Heart left ventricle (tissue), 16 donors: ENCODE measurements around the gene TNK2. TPM values are rescaled to one million over a fixed set of nuclear protein-coding genes. Genes with fewer than 3 reads are reported as not detected.
A peak's percentile ranks its signal among the peaks of the same experiment; 100 is the strongest.
"Not testable (repeated sequence)": the region's sequence is repeated elsewhere in the genome, so short reads cannot be mapped to it uniquely, and the experiment has no call there.

Source experiments
- ATAC-seq, 4 donors: fragments of 200-7000 bp; cut with Tn5 transposase; one replicate each; pipeline ENCODE4 v1.9.1; 2020 to 2022; ENCODE audit warnings: moderate library complexity in 4 of 4, mild to moderate bottlenecking in 3 of 4, moderate number of reproducible peaks in 1 of 4
- DNase-seq, 5 donors: peaks; one replicate each; pipeline ENCODE4 v3.0.0-alpha.2; 2020
- H3K27ac ChIP-seq, 12 donors: fragments of 200-600 bp; sonication (generic) in 4 of 12; one replicate each; pipeline versions ENCODE4 v1.5.0 to v1.8.0; 2016 to 2022; ENCODE audit warnings: mild to moderate bottlenecking in 2 of 12
- H3K27me3 ChIP-seq, 9 donors: fragments of 200-600 bp; sonication (generic) in 2 of 9; one replicate each; pipeline versions ENCODE4 v1.5.1 to v1.8.0; 2016 to 2022; ENCODE audit warnings: mild to moderate bottlenecking in 3 of 9
- H3K36me3 ChIP-seq, 9 donors: fragments of 200-600 bp; sonication (generic) in 2 of 9; one replicate each; pipeline versions ENCODE4 v1.5.0 to v1.8.0; 2018 to 2022; ENCODE audit warnings: mild to moderate bottlenecking in 2 of 9
- H3K4me1 ChIP-seq, 12 donors: fragments of 200-600 bp; sonication (generic) in 4 of 12; one replicate each; pipeline versions ENCODE4 v1.5.0 to v1.8.0; 2016 to 2022; ENCODE audit warnings: mild to moderate bottlenecking in 3 of 12
- H3K4me3 ChIP-seq, 12 donors: fragments of 200-600 bp; sonication (generic) in 4 of 12; one replicate each; pipeline versions ENCODE4 v1.5.0 to v1.8.0; 2017 to 2022; ENCODE audit warnings: mild to moderate bottlenecking in 9 of 12, moderate library complexity in 4 of 12
- H3K9me3 ChIP-seq, 12 donors: fragments of 200-600 bp; sonication (generic) in 4 of 12; one replicate each; pipeline versions ENCODE4 v1.5.0 to v1.8.0; 2016 to 2022; ENCODE audit warnings: mild to moderate bottlenecking in 1 of 12
- POLR2A ChIP-seq, 2 donors: fragments of 450-650 bp; IDR thresholded peaks; one replicate each; pipeline ENCODE4 v1.6.1; 2017; ENCODE audit warnings: antibody characterized with exemption in 2 of 2, mild to moderate bottlenecking in 2 of 2, moderate library complexity in 2 of 2
- WGBS, 4 donors: extraction: QIAGEN DNeasy Blood & Tissue Kit in 2 of 4; methylation state at CpG; one replicate each; pipeline versions ENCODE4 v1.1.5 to v1.1.7; 2013 to 2018; 5-methylcytosine and 5-hydroxymethylcytosine counted together
- intact Hi-C, 10 donors: fragments of 100-400 bp; cut with DNase I; formaldehyde crosslinking; loops; one replicate each; pipeline versions ENCODE4 v1.11.1 to v1.14.2; 2022
- polyA plus RNA-seq, 2 donors: library from polyadenylated mRNA; stranded (reverse); fragments of 200-250 nt; gene quantifications; one replicate each; pipeline ENCODE4 v1.2.3, GENCODE V29; 2013
- total RNA-seq, 9 donors: library from RNA; depleted of rRNA in 2 of 9; stranded (reverse); fragments of >200 nt in 2 of 9; fragmentation: NEBNext Ultra II Directional in 3 of 9; extraction: Animal tissue kit (Norgen Biotek cat#: 25700) in 3 of 9; gene quantifications; one replicate each; pipeline versions ENCODE4 v1.1.0 to v1.2.4, GENCODE V29; 2016 to 2023
- TF ChIP-seq, protein P1 (sequence below), 12 donors: fragments of 200-600 bp; sonication (generic) in 4 of 12; IDR thresholded peaks; one replicate each; pipeline versions ENCODE4 v1.5.0 to v1.8.0; 2018 to 2022; ENCODE audit warnings: antibody characterized with exemption in 12 of 12, mild to moderate bottlenecking in 5 of 12
- donor health status: ischemic (EF 13 %, LVEDD 7.1; RV severe dilation, severe dysfunction).
- donor health status: healthy with polysubstance abuse.
- donor health status: DM: no; HTN: yes; CAD: no.
- donor health status: DM: no; HTN: no; CAD: no.
- donor health status: ischemic (EF 25% LVEDD 6.9; RV normal size, moderate dysfunction).
- donor health status: ischemic (EF 25% LVEDD 5.7; RV mildly dilated, moderate dysfunction).
- donor health status: healthy.
- donor health status: DM: yes; HTN: yes; CAD: no.
- donor health status: ischemic (EF 35%, LVEDD 5.7; RV mildly dilated, moderate dysfunction).
- donor health status: nonischemic (EF 11% LVEDD 7.7; RV severe dilation, severe dysfunction).
- donor health status: DM: yes; HTN: yes; CAD: no.
- donor health status: PGD.
- donor health status: ischemic (EF 29% LVEDD 5.4; RV normal size, mild dysfunction).
- donor health status: nonischemic (EF 23%, LVEDD 6.1; RV moderate dilation, normal function).

The TNK2 gene
- total and polyA plus RNA-seq, 11 donors = 13.5 to 59.7 (median 28.7) TPM

DNA sequence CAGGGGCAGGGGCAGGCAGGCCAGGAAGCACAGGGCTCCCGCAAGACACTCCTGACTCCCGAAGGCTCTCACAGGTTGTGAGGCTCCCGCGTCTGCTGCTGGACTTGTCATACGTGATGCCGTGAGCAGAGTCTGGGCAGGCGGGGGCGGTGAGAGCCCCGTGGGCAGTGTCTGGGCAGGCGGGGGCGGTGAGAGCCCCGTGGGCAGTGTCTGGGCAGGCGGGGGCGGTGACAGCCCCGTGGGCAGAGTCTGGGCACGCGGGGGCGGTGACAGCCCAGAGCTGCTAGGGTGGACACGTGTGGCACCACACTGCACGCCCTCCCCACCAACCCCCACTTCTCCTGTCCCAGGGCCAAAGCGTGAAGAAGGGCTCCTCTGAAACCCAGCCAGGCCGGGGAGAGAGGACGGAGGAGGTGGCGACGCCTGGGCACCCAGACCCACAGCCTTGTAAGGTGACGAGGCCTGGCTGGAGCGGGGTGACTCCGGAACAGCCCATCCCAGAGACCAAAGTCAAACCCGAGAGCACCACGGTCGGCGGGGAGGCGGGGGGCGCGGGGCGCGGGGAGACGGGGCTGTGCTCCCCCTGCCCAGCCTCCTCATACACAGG lies 35.0 kb downstream of the TNK2 start:
- Histone ChIP-seq H3K27me3 (no peaks in the 10 kb centered on the region), H3K27ac (peak overlapping the region in 1 of 12 donors; percentile 11), H3K9me3 (no peaks in the 10 kb centered on the region), H3K36me3 (peaks cover 0 to 71% (median 30%) of the 10 kb centered on the region in 9 donors), H3K4me1 (no peaks in the 10 kb centered on the region), H3K4me3 (no peak overlapping the region)
- peak in 2 of 4 donors; percentile 27 to 49 for ATAC-seq
- intact Hi-C loops = no loop called here
- no peak for TF ChIP-seq POLR2A (IDR thresholded peaks at IDR 0.05)
- TF ChIP-seq, protein P1, sequence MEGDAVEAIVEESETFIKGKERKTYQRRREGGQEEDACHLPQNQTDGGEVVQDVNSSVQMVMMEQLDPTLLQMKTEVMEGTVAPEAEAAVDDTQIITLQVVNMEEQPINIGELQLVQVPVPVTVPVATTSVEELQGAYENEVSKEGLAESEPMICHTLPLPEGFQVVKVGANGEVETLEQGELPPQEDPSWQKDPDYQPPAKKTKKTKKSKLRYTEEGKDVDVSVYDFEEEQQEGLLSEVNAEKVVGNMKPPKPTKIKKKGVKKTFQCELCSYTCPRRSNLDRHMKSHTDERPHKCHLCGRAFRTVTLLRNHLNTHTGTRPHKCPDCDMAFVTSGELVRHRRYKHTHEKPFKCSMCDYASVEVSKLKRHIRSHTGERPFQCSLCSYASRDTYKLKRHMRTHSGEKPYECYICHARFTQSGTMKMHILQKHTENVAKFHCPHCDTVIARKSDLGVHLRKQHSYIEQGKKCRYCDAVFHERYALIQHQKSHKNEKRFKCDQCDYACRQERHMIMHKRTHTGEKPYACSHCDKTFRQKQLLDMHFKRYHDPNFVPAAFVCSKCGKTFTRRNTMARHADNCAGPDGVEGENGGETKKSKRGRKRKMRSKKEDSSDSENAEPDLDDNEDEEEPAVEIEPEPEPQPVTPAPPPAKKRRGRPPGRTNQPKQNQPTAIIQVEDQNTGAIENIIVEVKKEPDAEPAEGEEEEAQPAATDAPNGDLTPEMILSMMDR (IDR thresholded peaks at IDR 0.05) = no peak
- peak in 1 of 5 donors; percentile 47 for DNase-seq
- 86 to 91% (median 88%) methylated on average over 27 to 38 of the region's 38 CpGs for WGBS, 4 donors

DNA sequence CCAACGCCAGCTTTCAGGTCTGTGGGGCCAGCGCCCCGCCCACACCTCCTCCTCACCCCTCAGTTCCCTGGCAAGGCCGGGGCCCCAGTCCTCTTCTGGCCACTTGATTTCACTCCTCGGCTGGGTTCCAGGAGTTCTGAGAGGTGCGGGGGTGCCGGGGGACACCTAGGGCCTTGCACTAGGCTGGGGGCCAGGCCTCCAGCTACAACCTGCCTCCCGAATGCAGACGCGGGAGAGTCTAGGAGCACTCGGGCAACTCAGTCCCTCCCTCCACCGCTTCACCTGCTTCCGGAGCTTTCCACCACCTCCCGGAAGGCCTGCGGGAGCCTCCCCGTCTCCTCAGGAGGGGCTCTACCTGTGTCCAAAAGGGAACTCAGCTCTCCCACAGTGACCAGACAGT lies 35.6 kb downstream of the TNK2 start:
- intact Hi-C loops = no loop called here
- Histone ChIP-seq H3K9me3 (no peaks in the 10 kb centered on the region), H3K27me3 (no peaks in the 10 kb centered on the region), H3K4me1 (no peaks in the 10 kb centered on the region), H3K4me3 (no peak overlapping the region), H3K36me3 (peaks cover 0 to 71% (median 27%) of the 10 kb centered on the region in 9 donors), H3K27ac (no peak overlapping the region)
- WGBS, 4 donors = 92 to 98% (median 94%) methylated on average over 7 to 16 of the region's 16 CpGs
- ATAC-seq (no peak), DNase-seq (no peak)
- no peak for TF ChIP-seq POLR2A (IDR thresholded peaks at IDR 0.05)
- TF ChIP-seq, protein P1 (IDR thresholded peaks at IDR 0.05) = no peak

DNA sequence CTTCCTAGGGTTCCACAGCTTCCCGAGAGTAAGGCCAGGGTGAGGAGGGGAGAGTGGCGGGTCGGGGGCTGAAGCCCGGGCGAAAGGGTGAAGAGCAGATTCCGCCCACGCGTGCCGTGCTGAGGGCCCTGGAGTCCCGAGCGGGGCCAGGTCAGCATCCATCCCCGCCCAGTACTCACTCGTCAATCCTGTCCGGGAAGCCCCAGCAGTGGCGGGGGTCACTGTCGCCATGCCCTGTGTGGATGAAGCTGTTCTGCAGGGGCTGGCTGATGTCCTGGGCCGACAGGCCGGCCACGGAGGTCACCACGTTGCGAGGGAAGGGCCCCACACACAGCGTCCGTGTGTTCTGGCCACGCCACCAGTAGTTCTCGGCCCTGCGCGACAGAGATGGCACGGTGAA lies 36.3 kb downstream of the TNK2 start:
- peaks cover 0 to 71% (median 27%) of the 10 kb centered on the region in 9 donors for H3K36me3 ChIP-seq
- WGBS, 4 donors = 95 to 98% (median 96%) methylated on average over 10 to 28 of the region's 28 CpGs
- H3K27me3 ChIP-seq = no peaks in the 10 kb centered on the region

DNA sequence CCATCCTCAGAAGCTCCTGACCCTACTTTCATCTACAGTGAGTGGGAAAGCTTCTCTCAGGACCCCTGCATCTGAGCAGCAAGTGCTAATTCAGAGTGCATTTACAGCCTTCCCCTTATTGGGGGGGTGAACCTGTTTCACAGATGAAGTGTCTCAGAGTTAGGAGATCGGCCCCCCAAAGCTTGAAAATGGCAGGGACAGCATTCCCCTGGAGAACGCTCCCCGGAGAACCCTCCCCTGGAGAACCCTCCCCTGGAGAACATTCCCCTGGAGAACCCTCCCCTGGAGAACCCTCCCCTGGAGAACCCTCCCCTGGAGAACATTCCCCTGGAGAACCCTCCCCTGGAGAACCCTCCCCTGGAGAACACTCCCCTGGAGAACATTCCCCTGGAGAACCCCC lies 36.7 kb downstream of the TNK2 start:
- ATAC-seq, H3K27ac ChIP-seq, H3K4me3 ChIP-seq, intact Hi-C loops, H3K4me1 ChIP-seq, DNase-seq, H3K9me3 ChIP-seq, H3K27me3 ChIP-seq: not testable (repeated sequence)
- H3K36me3 ChIP-seq = peaks cover 0 to 71% (median 25%) of the 10 kb centered on the region in 9 donors
- WGBS, 4 donors = 79 to 100% (median 97%) methylated on average over 1 to 3 of the region's 3 CpGs

More for the DNA sequence above, 36.3 kb downstream of the TNK2 start:
- intact Hi-C loops = no loop called here
- H3K9me3 ChIP-seq = no peaks in the 10 kb centered on the region
- no peak overlapping the region for H3K27ac ChIP-seq
- no peaks in the 10 kb centered on the region for H3K4me1 ChIP-seq
- ATAC-seq (no peak), DNase-seq (peak in 1 of 5 donors; percentile 47)
- no peak overlapping the region for H3K4me3 ChIP-seq
- TF ChIP-seq, protein P1 (IDR thresholded peaks at IDR 0.05) = no peak
- TF ChIP-seq POLR2A (IDR thresholded peaks at IDR 0.05) = no peak

DNA sequence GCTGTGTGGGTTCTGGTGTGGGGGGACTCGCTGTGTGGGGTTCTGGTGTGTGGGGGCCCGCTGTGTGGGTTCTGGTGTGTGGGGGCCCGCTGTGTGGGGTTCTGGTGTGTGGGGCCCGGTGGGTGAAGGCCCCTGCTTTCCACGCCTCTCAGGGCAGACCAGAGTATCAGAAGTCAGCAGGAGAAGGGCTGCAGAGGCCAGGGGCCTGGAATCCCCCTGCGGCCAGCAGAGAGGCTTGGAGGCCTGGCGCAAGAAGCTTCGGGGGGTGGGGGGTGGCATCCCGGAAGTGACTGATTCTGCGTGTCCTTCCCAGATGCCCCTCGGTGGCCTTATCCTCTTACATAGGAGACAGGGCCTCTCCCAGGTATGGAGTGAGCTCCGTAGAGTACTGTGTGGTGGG lies 37.4 kb downstream of the TNK2 start:
- H3K9me3 ChIP-seq = no peaks in the 10 kb centered on the region
- WGBS, 4 donors = 94 to 96% (median 95%) methylated on average over 3 to 12 of the region's 12 CpGs
- ATAC-seq (no peak), DNase-seq (peak in 1 of 5 donors; percentile 46)
- no peak overlapping the region for H3K27ac ChIP-seq
- intact Hi-C loops = no loop called here
- no peak overlapping the region for H3K4me3 ChIP-seq
- no peaks in the 10 kb centered on the region for H3K4me1 ChIP-seq
- H3K36me3 ChIP-seq = peaks cover 0 to 71% (median 32%) of the 10 kb centered on the region in 9 donors
- H3K27me3 ChIP-seq = no peaks in the 10 kb centered on the region
- TF ChIP-seq, protein P1 (IDR thresholded peaks at IDR 0.05) = no peak
- no peak for TF ChIP-seq POLR2A (IDR thresholded peaks at IDR 0.05)
